ENCODE data around the gene HHATL. TPM values are rescaled to one million over a fixed set of nuclear protein-coding genes. Genes with fewer than 3 reads are reported as not detected.

The HHATL gene
- total and polyA plus RNA-seq, 8 donors = 0.81 to 6.9 (median 0.90) TPM; not detected in 5

DNA sequence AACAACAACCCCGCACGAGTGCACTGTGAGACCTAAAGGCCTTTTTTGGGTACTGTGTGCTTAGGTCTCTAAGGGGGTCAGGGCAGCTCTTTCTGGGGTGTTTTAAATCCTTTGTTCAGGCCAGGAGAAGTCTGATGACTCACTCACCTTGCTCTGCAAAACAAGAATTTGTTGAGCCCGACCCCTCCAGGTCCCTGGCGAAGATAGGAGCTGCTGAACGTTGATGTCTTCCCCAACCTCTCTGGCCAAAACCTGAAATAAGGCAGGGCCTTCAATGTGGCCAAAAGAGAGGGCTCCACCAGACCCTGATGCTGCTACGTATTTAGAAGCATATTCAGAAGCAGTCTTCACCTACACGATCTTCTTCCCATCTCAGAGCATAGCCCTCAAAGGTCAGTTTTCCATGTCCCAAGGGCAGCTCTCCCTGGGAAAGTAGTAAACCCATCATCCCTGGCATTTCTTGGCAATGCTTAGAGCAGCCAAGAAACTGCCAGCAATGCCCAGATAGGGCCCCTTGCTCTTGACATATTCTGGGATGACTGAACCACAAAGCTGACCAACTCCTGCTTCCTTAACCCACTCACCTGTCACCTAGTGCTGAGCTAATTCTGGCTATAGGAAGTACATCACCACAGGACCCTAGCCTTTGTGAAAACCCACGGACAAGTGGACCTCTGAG is 43.3 kb upstream of the HHATL start:
- Histone ChIP-seq H3K9me3 (no peaks in the 10 kb centered on the region), H3K4me1 (peaks cover 17 to 65% (median 43%) of the 10 kb centered on the region in 4 donors), H3K27ac (peak overlapping the region; percentile 9 to 80 (median 67)), H3K4me3 (no peak overlapping the region), H3K27me3 (no peaks in the 10 kb centered on the region), H3K36me3 (no peaks in the 10 kb centered on the region)
- WGBS, 5 donors = 58 to 67% (median 66%) methylated on average over 7 to 8 of the region's 8 CpGs
- DNase-seq = no peak
- TF ChIP-seq EP300 (IDR thresholded peaks at IDR 0.05) (no peak), POLR2AphosphoS5 (IDR thresholded peaks at IDR 0.05) (no peak), POLR2A (IDR thresholded peaks at IDR 0.05) (no peak)
- TF ChIP-seq, protein P1, sequence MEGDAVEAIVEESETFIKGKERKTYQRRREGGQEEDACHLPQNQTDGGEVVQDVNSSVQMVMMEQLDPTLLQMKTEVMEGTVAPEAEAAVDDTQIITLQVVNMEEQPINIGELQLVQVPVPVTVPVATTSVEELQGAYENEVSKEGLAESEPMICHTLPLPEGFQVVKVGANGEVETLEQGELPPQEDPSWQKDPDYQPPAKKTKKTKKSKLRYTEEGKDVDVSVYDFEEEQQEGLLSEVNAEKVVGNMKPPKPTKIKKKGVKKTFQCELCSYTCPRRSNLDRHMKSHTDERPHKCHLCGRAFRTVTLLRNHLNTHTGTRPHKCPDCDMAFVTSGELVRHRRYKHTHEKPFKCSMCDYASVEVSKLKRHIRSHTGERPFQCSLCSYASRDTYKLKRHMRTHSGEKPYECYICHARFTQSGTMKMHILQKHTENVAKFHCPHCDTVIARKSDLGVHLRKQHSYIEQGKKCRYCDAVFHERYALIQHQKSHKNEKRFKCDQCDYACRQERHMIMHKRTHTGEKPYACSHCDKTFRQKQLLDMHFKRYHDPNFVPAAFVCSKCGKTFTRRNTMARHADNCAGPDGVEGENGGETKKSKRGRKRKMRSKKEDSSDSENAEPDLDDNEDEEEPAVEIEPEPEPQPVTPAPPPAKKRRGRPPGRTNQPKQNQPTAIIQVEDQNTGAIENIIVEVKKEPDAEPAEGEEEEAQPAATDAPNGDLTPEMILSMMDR (IDR thresholded peaks at IDR 0.05) = no peak
- intact Hi-C loops (cut with DNase I; ENCODE audit: low total_unique reads) = loop anchor here (10.0 kb wide), 1 partner anchor 91 kb away; the partner anchor contains the start of gene ZBTB47

DNA sequence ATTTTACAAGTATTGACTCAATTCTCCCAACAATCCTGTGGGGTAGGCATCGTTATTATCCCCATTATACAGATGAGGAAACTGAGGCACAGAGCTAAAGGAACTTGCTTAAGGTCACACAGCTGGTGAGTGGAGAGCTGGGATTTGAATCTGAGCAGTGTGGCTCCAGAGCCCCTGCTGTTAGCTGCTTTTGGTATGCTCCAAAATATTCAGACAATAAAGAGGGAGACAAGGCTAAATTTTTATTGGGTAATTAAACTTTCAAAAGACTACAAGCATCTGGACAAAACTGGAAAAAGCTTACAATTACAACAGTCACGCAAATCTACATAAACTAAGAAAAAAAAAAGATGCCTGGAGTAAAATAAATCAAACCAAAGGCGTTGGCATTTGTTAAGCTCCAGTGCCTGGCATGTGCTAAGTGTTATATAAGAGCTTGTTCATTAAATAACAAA is 42.7 kb upstream of the HHATL start:
- intact Hi-C loops (cut with DNase I; ENCODE audit: low total_unique reads) = loop anchor here (10.0 kb wide), 1 partner anchor 91 kb away; the partner anchor contains the start of gene ZBTB47
- DNase-seq = no peak
- H3K4me3 ChIP-seq = no peak overlapping the region
- H3K4me1 ChIP-seq = peaks cover 17 to 63% (median 43%) of the 10 kb centered on the region in 4 donors
- H3K36me3 ChIP-seq = no peaks in the 10 kb centered on the region
- peak overlapping the region in 3 of 5 donors; percentile 42 to 80 (median 67) for H3K27ac ChIP-seq
- 60 to 73% (median 68%) methylated on average over 3 of the region's 3 CpGs for WGBS, 5 donors
- TF ChIP-seq, protein P1 (IDR thresholded peaks at IDR 0.05) = no peak
- no peak for TF ChIP-seq POLR2A (IDR thresholded peaks at IDR 0.05)
- no peak for TF ChIP-seq POLR2AphosphoS5 (IDR thresholded peaks at IDR 0.05)
- TF ChIP-seq EP300 (IDR thresholded peaks at IDR 0.05) = no peak
- H3K27me3 ChIP-seq = no peaks in the 10 kb centered on the region
- no peaks in the 10 kb centered on the region for H3K9me3 ChIP-seq

- no peaks in the 10 kb centered on the region for H3K27me3 ChIP-seq
- H3K9me3 ChIP-seq = no peaks in the 10 kb centered on the region
- peak overlapping the region in 1 of 5 donors; percentile 54 for H3K27ac ChIP-seq
- DNase-seq = no peak
- no peak for TF ChIP-seq EP300 (IDR thresholded peaks at IDR 0.05)
- TF ChIP-seq POLR2AphosphoS5 (IDR thresholded peaks at IDR 0.05) = no peak
- TF ChIP-seq POLR2A (IDR thresholded peaks at IDR 0.05) = no peak
- TF ChIP-seq, protein P1 (IDR thresholded peaks at IDR 0.05) = no peak
- H3K4me1 ChIP-seq = peaks cover 17 to 44% (median 34%) of the 10 kb centered on the region in 4 donors
- intact Hi-C loops (cut with DNase I; ENCODE audit: low total_unique reads) = loop anchor here (10.0 kb wide), 1 partner anchor 89 kb away; the partner anchor contains the start of gene ZBTB47
- H3K36me3 ChIP-seq = no peaks in the 10 kb centered on the region
- no peak overlapping the region for H3K4me3 ChIP-seq
- 86 to 99% (median 95%) methylated on average over 7 of the region's 7 CpGs for WGBS, 5 donors
Measured at GRCh38 chr3:42743204-42743995, 40.8 kb upstream of the HHATL start.

- DNase-seq = no peak
- Histone ChIP-seq H3K27ac (no peak overlapping the region), H3K9me3 (no peaks in the 10 kb centered on the region), H3K27me3 (no peaks in the 10 kb centered on the region), H3K4me3 (no peak overlapping the region), H3K4me1 (peaks cover 17 to 37% (median 30%) of the 10 kb centered on the region in 4 donors), H3K36me3 (no peaks in the 10 kb centered on the region)
- TF ChIP-seq POLR2A (IDR thresholded peaks at IDR 0.05) (no peak), POLR2AphosphoS5 (IDR thresholded peaks at IDR 0.05) (no peak), EP300 (IDR thresholded peaks at IDR 0.05) (no peak)
- TF ChIP-seq, protein P1 (IDR thresholded peaks at IDR 0.05) = no peak
- intact Hi-C loops (cut with DNase I; ENCODE audit: low total_unique reads) = loop anchor here (10.0 kb wide), 1 partner anchor 88 kb away; the partner anchor contains the start of gene ZBTB47
- WGBS, 5 donors = 93 to 96% (median 95%) methylated on average over 9 of the region's 9 CpGs
Measured at GRCh38 chr3:42742688-42743087, 40.1 kb upstream of the HHATL start.
